GM12801 (cell line): ENCODE measurements around the gene EZH1.

Source experiments
- TF ChIP-seq, protein P1 (sequence below): IDR thresholded peaks from one replicate; pipeline ENCODE4 v1.5.1; 2011; ENCODE audit warnings: control low read depth; ENCODE audit not compliant: insufficient read length; ENCODE audit errors: extremely low read depth

EZH1 gene

DNA sequence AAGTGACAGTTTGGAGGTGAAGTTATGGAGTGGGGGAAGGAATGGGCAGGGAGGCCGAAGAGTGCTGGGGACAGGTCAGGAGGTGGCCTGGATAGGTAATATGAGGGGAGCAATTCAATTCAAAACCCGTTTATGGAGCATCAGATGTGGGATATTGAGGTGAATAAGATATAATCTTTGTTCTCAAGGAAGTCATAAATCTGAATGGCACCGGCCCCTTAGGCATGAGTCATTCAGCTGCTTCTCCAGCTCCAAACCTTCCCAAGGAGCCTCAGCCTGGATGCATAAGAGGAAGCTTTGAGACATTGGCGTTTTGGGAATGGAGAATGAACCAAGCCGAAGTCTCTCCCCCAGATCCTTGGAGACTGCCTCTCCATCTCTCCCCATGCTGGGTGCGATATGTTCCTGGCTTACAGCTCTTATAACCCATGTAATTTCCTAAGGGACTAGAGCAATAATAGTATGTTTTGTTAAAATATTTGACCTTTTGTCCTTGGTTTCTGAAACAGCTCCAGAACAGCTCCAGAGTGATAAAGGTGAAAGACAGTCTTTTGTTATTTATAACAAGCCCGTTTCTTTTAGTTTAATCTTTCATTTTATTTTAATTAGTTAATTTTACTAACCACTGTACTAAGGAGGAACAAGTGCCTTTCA is 84.0 kb downstream of the EZH1 start:
- TF ChIP-seq, protein P1, sequence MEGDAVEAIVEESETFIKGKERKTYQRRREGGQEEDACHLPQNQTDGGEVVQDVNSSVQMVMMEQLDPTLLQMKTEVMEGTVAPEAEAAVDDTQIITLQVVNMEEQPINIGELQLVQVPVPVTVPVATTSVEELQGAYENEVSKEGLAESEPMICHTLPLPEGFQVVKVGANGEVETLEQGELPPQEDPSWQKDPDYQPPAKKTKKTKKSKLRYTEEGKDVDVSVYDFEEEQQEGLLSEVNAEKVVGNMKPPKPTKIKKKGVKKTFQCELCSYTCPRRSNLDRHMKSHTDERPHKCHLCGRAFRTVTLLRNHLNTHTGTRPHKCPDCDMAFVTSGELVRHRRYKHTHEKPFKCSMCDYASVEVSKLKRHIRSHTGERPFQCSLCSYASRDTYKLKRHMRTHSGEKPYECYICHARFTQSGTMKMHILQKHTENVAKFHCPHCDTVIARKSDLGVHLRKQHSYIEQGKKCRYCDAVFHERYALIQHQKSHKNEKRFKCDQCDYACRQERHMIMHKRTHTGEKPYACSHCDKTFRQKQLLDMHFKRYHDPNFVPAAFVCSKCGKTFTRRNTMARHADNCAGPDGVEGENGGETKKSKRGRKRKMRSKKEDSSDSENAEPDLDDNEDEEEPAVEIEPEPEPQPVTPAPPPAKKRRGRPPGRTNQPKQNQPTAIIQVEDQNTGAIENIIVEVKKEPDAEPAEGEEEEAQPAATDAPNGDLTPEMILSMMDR: no peak

DNA sequence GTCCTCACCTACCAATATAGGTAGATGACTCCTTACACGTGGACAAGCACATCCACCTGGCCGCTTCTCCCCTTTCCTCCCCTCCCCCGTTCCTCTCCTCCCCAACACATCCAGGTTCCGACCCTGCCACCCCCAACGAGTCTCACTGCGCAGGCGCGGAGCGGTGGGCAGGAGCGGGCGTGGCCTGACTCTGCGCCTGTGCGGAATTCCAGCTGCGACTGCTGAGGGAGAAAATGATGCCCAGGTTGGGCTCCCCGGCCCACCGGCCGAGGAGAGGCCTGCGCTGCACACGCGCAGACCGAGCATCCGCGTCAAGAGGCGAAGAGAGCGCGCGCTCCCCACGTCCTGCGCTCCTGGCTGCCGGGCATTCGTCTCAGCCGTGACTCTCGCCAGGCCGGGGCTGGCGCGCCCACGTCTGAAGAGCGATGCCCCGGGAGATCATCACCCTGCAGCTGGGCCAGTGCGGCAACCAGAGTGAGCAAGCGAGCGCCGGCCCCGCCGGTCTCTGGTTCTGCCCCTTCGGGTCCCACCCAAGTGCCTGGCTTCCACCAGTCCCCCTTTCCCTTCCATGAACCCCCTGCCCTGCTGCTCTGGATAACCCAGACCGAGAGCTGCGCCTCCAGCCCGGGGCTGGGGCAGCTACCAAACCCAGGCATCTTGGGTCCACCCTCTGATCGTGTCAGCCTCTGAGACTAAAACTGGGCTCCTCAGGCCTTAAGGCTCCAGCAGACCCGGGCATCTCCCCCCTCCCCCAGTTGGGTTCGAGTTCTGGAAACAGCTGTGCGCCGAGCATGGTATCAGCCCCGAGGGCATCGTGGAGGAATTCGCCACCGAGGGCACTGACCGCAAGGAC is 85.5 kb downstream of the EZH1 start, which contains the start of gene TUBG2:
TUBG2 (plus strand) TSS at position 206 of the 853 bp plus-strand sequence; CDS start at position 426, 220 bp downstream.
- TF ChIP-seq, protein P1: no peak

- TF ChIP-seq, protein P1: no peak
These were observed 86.8 kb downstream of the EZH1 start for GRCh38 chr17:42657824-42658588.

DNA sequence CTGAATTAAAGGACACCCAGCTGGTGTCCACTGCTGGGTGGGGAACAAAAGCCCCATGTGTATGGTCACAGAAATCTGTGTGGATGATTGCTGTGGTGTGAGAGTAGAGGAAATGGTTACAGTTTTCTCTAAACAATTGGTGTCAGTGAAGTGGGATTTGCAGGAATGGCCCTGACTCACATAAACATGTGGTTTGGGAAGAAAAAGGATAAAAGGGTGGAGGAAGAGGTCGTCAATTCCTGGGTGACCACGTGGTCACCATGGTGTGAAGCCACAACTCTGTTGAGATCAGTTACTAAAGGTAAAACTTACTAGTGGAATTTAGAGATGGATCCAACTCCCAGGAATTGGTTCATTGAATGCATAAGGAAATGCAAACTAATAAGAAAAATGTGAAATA is 89.3 kb downstream of the EZH1 start:
- TF ChIP-seq, protein P1: no peak

- TF ChIP-seq, protein P1: no peak
These were observed 91.4 kb downstream of the EZH1 start for GRCh38 chr17:42653179-42654124.

- TF ChIP-seq, protein P1: no peak
These were observed 93.4 kb downstream of the EZH1 start for GRCh38 chr17:42651392-42651791.
